HUES6 (cell line): ENCODE data around the gene MED12L.

Experiments used
- H3K27ac ChIP-seq: 2 replicates; pipeline ENCODE4 v1.7.0; 2013; ENCODE audit warnings: low read depth, mild to moderate bottlenecking, low read length, inconsistent platforms
- H3K27me3 ChIP-seq: 2 replicates; pipeline ENCODE4 v1.6.1; 2013; ENCODE audit warnings: low read length; ENCODE audit not compliant: control insufficient read depth, insufficient read depth
- H3K36me3 ChIP-seq: 2 replicates; pipeline ENCODE4 v1.6.1; 2013; ENCODE audit warnings: low read length; ENCODE audit not compliant: control insufficient read depth, insufficient read depth
- H3K4me1 ChIP-seq: 2 replicates; pipeline ENCODE4 v1.6.1; 2013; ENCODE audit warnings: low read length; ENCODE audit not compliant: control insufficient read depth, insufficient read depth
- H3K4me3 ChIP-seq: 2 replicates; pipeline ENCODE4 v1.5.1; 2013; ENCODE audit warnings: low read depth, low read length
- H3K9ac ChIP-seq: one replicate; pipeline ENCODE4 v1.6.1; 2013; ENCODE audit warnings: mild to moderate bottlenecking, low read length
- H3K9me3 ChIP-seq: 2 replicates; pipeline ENCODE4 v1.6.1; 2013; ENCODE audit warnings: low read depth, low read length; ENCODE audit not compliant: control insufficient read depth, insufficient read depth

The MED12L gene

GRCh38 chr3:151142929-151143328 is 57.5 kb downstream of the MED12L start:
- no peak overlapping the region for H3K4me3 ChIP-seq
- no peak overlapping the region for H3K27ac ChIP-seq
- H3K27me3 ChIP-seq: no peaks in the 10 kb centered on the region
- H3K9ac ChIP-seq: no peak overlapping the region
- no peaks in the 10 kb centered on the region for H3K9me3 ChIP-seq
- H3K36me3 ChIP-seq: no peaks in the 10 kb centered on the region
- peaks cover 14% of the 10 kb centered on the region for H3K4me1 ChIP-seq

DNA sequence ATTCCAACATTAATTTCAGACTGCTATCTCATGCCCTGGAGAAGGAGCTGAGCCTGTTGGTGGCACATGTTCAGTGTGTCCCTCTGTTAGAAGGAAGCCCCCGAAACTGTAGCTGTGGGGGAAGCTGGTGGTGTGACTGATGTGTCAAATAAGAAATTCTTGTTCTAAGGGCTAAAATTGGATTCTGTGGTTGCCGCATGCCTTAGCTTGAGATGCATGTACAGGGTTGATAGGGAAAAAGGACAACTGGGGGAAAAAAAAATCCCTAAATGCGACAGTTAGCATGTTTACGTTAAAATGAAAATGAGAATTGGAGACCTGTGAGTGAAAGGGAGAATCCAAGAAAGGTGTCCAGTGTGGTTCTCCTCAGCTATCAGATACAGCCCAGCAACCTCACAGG is 58.6 kb downstream of the MED12L start:
- no peaks in the 10 kb centered on the region for H3K9me3 ChIP-seq
- no peak overlapping the region for H3K27ac ChIP-seq
- H3K4me1 ChIP-seq: peaks cover 14% of the 10 kb centered on the region
- no peaks in the 10 kb centered on the region for H3K27me3 ChIP-seq
- H3K4me3 ChIP-seq: no peak overlapping the region
- H3K9ac ChIP-seq: no peak overlapping the region
- no peaks in the 10 kb centered on the region for H3K36me3 ChIP-seq

DNA sequence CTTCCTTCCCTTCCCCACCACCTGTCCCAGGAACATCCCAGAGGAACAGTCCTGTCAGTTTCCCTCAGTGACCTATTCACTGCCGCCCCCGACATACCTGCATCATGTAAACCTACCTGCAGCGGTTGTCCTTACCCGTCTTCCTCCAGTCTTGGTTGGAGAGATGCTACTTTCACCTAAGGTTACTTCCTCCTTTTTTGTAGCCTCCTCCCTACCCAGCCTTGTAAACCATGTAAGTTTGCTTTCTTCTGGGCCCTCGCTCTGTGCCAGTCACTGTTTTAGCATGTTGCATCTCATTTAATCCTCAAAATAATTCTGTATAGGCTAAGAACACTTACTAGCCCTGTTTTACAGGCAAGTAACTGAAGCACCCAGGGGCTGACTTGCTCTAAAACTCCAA is 59.3 kb downstream of the MED12L start:
- no peaks in the 10 kb centered on the region for H3K27me3 ChIP-seq
- H3K4me3 ChIP-seq: no peak overlapping the region
- no peak overlapping the region for H3K27ac ChIP-seq
- no peak overlapping the region for H3K9ac ChIP-seq
- H3K9me3 ChIP-seq: no peaks in the 10 kb centered on the region
- H3K36me3 ChIP-seq: no peaks in the 10 kb centered on the region
- peaks cover 14% of the 10 kb centered on the region for H3K4me1 ChIP-seq

DNA sequence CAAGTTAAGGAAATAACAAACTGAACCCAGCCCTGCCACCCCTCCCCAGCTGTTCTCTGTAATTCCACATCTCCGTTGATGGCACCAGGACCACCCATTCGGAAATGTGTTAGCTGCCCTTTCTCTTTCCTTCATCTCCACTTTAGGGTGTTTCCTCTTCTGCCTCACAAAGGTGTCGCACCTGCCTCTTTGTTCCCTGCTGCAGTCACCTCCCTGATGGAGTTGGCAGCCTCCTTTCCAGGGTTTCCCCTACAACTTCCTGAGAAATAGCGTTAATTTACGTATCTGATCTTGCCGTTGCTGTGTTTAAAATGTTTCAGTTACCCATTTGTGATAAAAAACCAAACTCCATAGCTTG is 60.2 kb downstream of the MED12L start:
- no peak overlapping the region for H3K4me3 ChIP-seq
- H3K27me3 ChIP-seq: no peaks in the 10 kb centered on the region
- no peaks in the 10 kb centered on the region for H3K36me3 ChIP-seq
- H3K27ac ChIP-seq: no peak overlapping the region
- no peaks in the 10 kb centered on the region for H3K9me3 ChIP-seq
- H3K4me1 ChIP-seq: peaks cover 14% of the 10 kb centered on the region
- no peak overlapping the region for H3K9ac ChIP-seq

DNA sequence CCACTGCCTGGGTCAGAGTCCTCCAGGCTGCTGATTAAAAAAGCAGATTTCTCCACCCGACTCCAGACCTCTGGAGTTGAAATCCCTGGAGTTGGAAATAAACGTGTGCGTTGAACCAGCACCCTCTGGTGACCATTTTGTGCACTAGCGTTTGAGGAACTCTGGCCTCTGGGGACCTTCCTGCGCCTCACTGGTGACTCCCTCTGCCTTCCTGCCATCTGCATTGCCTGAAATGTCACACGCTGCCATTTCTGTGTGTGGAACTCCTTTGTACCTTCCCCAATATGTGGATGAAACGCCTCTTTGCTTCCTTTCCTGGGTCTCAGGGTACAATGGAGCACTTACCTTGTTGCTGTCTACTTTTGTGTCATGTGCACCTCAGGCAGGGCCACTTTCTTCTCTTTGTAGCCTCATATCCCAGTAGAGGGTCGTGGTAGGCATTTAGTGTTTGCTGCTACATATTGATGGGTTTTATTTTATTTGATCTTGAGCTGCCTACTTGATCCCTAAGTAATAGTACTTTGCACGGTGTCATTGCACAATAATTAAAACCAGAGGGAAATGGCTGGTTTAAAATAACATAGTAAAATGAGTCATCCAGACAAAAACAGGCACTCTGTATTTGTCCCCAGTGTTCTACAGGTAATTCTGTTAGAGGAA is 60.7 kb downstream of the MED12L start:
- H3K27ac ChIP-seq: no peak overlapping the region
- H3K9ac ChIP-seq: no peak overlapping the region
- peaks cover 14% of the 10 kb centered on the region for H3K4me1 ChIP-seq
- no peaks in the 10 kb centered on the region for H3K36me3 ChIP-seq
- no peaks in the 10 kb centered on the region for H3K27me3 ChIP-seq
- H3K9me3 ChIP-seq: no peaks in the 10 kb centered on the region
- H3K4me3 ChIP-seq: no peak overlapping the region

DNA sequence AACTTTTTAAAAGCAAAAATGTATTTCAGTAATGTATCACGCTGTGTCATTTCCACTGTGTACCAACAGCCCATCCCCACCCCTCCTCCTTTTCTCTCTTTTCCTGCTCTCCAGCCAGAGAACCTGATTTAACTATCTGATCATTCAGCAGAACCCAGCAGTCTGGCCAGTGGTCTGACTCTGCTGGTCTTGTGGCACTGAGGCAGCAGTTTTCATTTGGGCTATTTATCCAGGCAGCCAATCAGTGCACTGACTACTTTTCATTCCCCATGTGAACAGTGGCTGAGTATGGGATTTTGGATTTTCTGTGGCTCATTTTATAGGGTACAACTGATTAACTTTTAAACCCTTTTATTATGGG is 61.2 kb downstream of the MED12L start:
- no peaks in the 10 kb centered on the region for H3K36me3 ChIP-seq
- no peaks in the 10 kb centered on the region for H3K27me3 ChIP-seq
- no peaks in the 10 kb centered on the region for H3K9me3 ChIP-seq
- no peak overlapping the region for H3K9ac ChIP-seq
- no peak overlapping the region for H3K4me3 ChIP-seq
- peaks cover 14% of the 10 kb centered on the region for H3K4me1 ChIP-seq
- no peak overlapping the region for H3K27ac ChIP-seq

GRCh38 chr3:151147299-151147698 is 61.8 kb downstream of the MED12L start:
- H3K27ac ChIP-seq: no peak overlapping the region
- no peak overlapping the region for H3K9ac ChIP-seq
- H3K4me3 ChIP-seq: no peak overlapping the region
- peaks cover 14% of the 10 kb centered on the region for H3K4me1 ChIP-seq
- no peaks in the 10 kb centered on the region for H3K9me3 ChIP-seq
- H3K36me3 ChIP-seq: no peaks in the 10 kb centered on the region
- no peaks in the 10 kb centered on the region for H3K27me3 ChIP-seq

GRCh38 chr3:151152455-151153079 is 67.1 kb downstream of the MED12L start:
- Histone ChIP-seq H3K27ac (no peak overlapping the region), H3K9me3 (no peaks in the 10 kb centered on the region), H3K9ac (no peak overlapping the region)

GRCh38 chr3:151154566-151154965 is 69.1 kb downstream of the MED12L start:
- Histone ChIP-seq H3K27ac (no peak overlapping the region), H3K9ac (no peak overlapping the region), H3K27me3 (no peaks in the 10 kb centered on the region), H3K4me1 (peaks cover 15% of the 10 kb centered on the region), H3K9me3 (no peaks in the 10 kb centered on the region), H3K4me3 (no peak overlapping the region), H3K36me3 (no peaks in the 10 kb centered on the region; the same call in 1 of the 2 replicates)

More at GRCh38 chr3:151152455-151153079, 67.1 kb downstream of the MED12L start:
- no peak overlapping the region for H3K4me3 ChIP-seq
- no peaks in the 10 kb centered on the region for H3K36me3 ChIP-seq
- no peaks in the 10 kb centered on the region for H3K27me3 ChIP-seq
- peaks cover 15% of the 10 kb centered on the region for H3K4me1 ChIP-seq

- H3K36me3 ChIP-seq: peaks cover 3% of the 10 kb centered on the region; the same call in 1 of the 2 replicates
- no peak overlapping the region; the same call in 1 of the 2 replicates for H3K27ac ChIP-seq
- no peaks in the 10 kb centered on the region for H3K27me3 ChIP-seq
- no peaks in the 10 kb centered on the region for H3K9me3 ChIP-seq
- H3K4me3 ChIP-seq: no peak overlapping the region
- no peak overlapping the region for H3K9ac ChIP-seq
- H3K4me1 ChIP-seq: peaks cover 15% of the 10 kb centered on the region
Measured at GRCh38 chr3:151155409-151156128, 70.1 kb downstream of the MED12L start.

DNA sequence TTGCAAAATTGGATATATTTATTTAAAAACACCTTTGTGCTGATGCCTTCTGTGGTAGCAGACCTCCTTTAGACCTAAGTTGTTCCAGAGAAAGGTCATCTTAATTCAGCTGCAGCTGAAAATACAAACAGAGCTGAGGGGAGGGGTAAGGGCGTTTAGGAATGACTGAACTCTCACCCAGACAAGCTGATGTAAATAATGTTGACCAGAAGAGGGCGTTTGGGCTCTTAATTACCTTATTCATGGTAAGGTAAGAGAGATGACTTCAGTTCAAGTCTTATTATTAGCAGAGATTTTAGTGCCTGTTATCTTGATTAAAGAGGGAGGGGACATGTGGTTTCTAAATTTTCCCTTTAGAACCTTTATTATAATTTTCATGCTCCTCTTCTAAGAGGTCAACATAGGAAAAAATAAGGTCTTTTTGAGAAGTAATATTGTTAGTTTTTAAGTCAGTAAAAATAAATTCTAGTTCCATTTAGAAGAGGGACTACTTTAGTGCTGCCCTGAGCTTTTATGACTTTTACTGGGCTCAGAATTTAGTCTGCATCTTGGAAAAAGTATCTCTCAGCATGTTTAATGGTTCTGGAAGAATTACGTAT is 71.3 kb downstream of the MED12L start:
- Histone ChIP-seq H3K4me3 (no peak overlapping the region), H3K27ac (no peak overlapping the region), H3K9me3 (no peaks in the 10 kb centered on the region), H3K27me3 (no peaks in the 10 kb centered on the region), H3K36me3 (peaks cover 3% of the 10 kb centered on the region; the same call in 1 of the 2 replicates), H3K9ac (no peak overlapping the region), H3K4me1 (peaks cover 15% of the 10 kb centered on the region)
